GM23338 (cell line): ENCODE results near the gene SORCS2. TPM values are rescaled to one million over a fixed set of nuclear protein-coding genes. Genes with fewer than 3 reads are reported as not detected.

ENCODE experiments used
- ATAC-seq: fragments of 200-7000 bp; cut with Tn5 transposase; 3 replicates; pipeline ENCODE4 v1.9.1; 2020
- DNase-seq: peaks from one replicate; pipeline ENCODE4 v3.0.0-alpha.2; 2015; ENCODE audit warnings: low spot score
- H2AFZ ChIP-seq: fragments of 200-600 bp; sonication (generic); 2 replicates; pipeline ENCODE4 v1.8.0; 2016; ENCODE audit warnings: antibody characterized with exemption, mild to moderate bottlenecking, moderate library complexity
- H3F3A ChIP-seq: fragments of 200-600 bp; sonication (generic); replicated peaks from 2 replicates; pipeline ENCODE4 v1.8.0; 2017; ENCODE audit warnings: antibody characterized with exemption, mixed run types, low read depth
- H3K27ac ChIP-seq: fragments of 200-600 bp; sonication (generic); 2 replicates; pipeline ENCODE4 v1.6.1; 2016; ENCODE audit warnings: low read depth
- H3K27me3 ChIP-seq: fragments of 200-600 bp; sonication (generic); 2 replicates; pipeline ENCODE4 v1.8.0; 2016; ENCODE audit warnings: mild to moderate bottlenecking, mixed run types, moderate library complexity; ENCODE audit not compliant: insufficient read depth
- H3K36me3 ChIP-seq: fragments of 200-600 bp; sonication (generic); 2 replicates; pipeline ENCODE4 v1.8.0; 2016; ENCODE audit warnings: mild to moderate bottlenecking; ENCODE audit not compliant: insufficient read depth
- H3K4me1 ChIP-seq: fragments of 200-600 bp; sonication (generic); 2 replicates; pipeline ENCODE4 v1.8.0; 2016; ENCODE audit warnings: mild to moderate bottlenecking, moderate library complexity; ENCODE audit not compliant: insufficient read depth
- H3K4me2 ChIP-seq: fragments of 200-600 bp; sonication (generic); 2 replicates; pipeline ENCODE4 v1.7.1; 2017; ENCODE audit warnings: mixed run types
- H3K4me3 ChIP-seq: fragments of 200-600 bp; sonication (generic); 2 replicates; pipeline ENCODE4 v1.6.1; 2016; ENCODE audit warnings: mixed run types
- H3K79me2 ChIP-seq: fragments of 200-600 bp; sonication (generic); replicated peaks from 2 replicates; pipeline ENCODE4 v1.8.0; 2017; ENCODE audit warnings: mild to moderate bottlenecking; ENCODE audit not compliant: insufficient read depth
- H3K9me2 ChIP-seq: fragments of 200-600 bp; sonication (generic); 2 replicates; pipeline ENCODE4 v1.8.0; 2017; ENCODE audit not compliant: insufficient read depth
- H4K20me1 ChIP-seq: fragments of 200-600 bp; sonication (generic); replicated peaks from 2 replicates; pipeline ENCODE4 v1.8.0; 2017; ENCODE audit warnings: mild to moderate bottlenecking; ENCODE audit not compliant: insufficient read depth
- H3K27ac Mint-ChIP-seq: 2 replicates; pipeline ENCODE4 v1.8.0; 2020; ENCODE audit warnings: inconsistent platforms, mild to moderate bottlenecking, moderate library complexity, mixed read lengths
- H3K27me3 Mint-ChIP-seq: 3 replicates; pipeline ENCODE4 v1.8.0; 2022; ENCODE audit warnings: low read depth, mild to moderate bottlenecking, moderate library complexity, mixed read lengths, inconsistent platforms; ENCODE audit not compliant: insufficient read depth, poor library complexity
- H3K36me3 Mint-ChIP-seq: 3 replicates; pipeline ENCODE4 v1.8.0; 2021; ENCODE audit warnings: low read depth, mild to moderate bottlenecking, inconsistent platforms, moderate library complexity, mixed read lengths
- H3K4me1 Mint-ChIP-seq: 3 replicates; pipeline ENCODE4 v1.8.0; 2020; ENCODE audit warnings: mild to moderate bottlenecking, inconsistent platforms, mixed read lengths
- H3K4me3 Mint-ChIP-seq: 3 replicates; pipeline ENCODE4 v1.8.0; 2021; ENCODE audit warnings: moderate library complexity, mild to moderate bottlenecking, inconsistent platforms, mixed read lengths
- H3K9me3 Mint-ChIP-seq: 3 replicates; pipeline ENCODE4 v1.8.0; 2020; ENCODE audit warnings: moderate library complexity, mild to moderate bottlenecking, inconsistent platforms, mixed read lengths
- CREB1 ChIP-seq: fragments of 250-450 bp; sonication (Bioruptor Pico); IDR thresholded peaks from 2 replicates; pipeline ENCODE4 v1.5.0; 2020; ENCODE audit warnings: low read depth, mild to moderate bottlenecking, moderate library complexity
- CTCF ChIP-seq, 2 experiments: fragments of 200-600 bp in 1 of 2; sonication (generic) in 1 of 2; conservative IDR thresholded peaks; 2 replicates each; pipeline versions ENCODE4 v1.5.1 to v1.6.1; 2016 to 2017; ENCODE audit warnings: antibody characterized with exemption in 2 of 2, low read depth in 2 of 2, mild to moderate bottlenecking in 2 of 2, moderate library complexity in 1 of 2
- ETS1 ChIP-seq: IDR thresholded peaks from 2 replicates; pipeline ENCODE4 v1.6.1; 2016; ENCODE audit warnings: antibody characterized with exemption
- EZH2phosphoT487 ChIP-seq: fragments of 200-600 bp; sonication (generic); IDR thresholded peaks from one replicate; pipeline ENCODE4 v1.8.1; 2018; ENCODE audit warnings: antibody characterized with exemption; ENCODE audit not compliant: unreplicated experiment
- JUNB ChIP-seq: IDR thresholded peaks from one replicate; pipeline ENCODE4 v1.6.1; 2016; ENCODE audit warnings: antibody characterized with exemption; ENCODE audit not compliant: unreplicated experiment
- NANOG ChIP-seq: IDR thresholded peaks from 2 replicates; pipeline ENCODE4 v1.6.1; 2016; ENCODE audit warnings: antibody characterized with exemption, borderline replicate concordance
- POLR2AphosphoS5 ChIP-seq: IDR thresholded peaks from 2 replicates; pipeline ENCODE4 v1.6.1; 2016; ENCODE audit warnings: antibody characterized with exemption, low read depth
- ZNF114 ChIP-seq: fragments of 250-450 bp; sonication (Bioruptor Pico); IDR thresholded peaks from 2 replicates; pipeline ENCODE4 v1.5.0; 2020; ENCODE audit warnings: mild to moderate bottlenecking, moderate library complexity
- ZNF331 ChIP-seq: fragments of 250-450 bp; sonication (Bioruptor Pico); IDR thresholded peaks from 2 replicates; pipeline ENCODE4 v1.5.0; 2020; ENCODE audit warnings: low read depth, mild to moderate bottlenecking, moderate library complexity
- polyA plus RNA-seq: library from polyadenylated mRNA; unstranded; fragments of >200 nt; fragmentation: Nextera tagmentation; extraction: Ambion mirVana; gene quantifications from 2 replicates; pipeline ENCODE4 v1.2.1, GENCODE V29; 2016
- total RNA-seq: library from RNA; depleted of rRNA; stranded (reverse); fragments of >200 nt; shearing (Covaris generic); gene quantifications from 2 replicates; pipeline ENCODE4 v1.2.3, GENCODE V29; 2014
- TF ChIP-seq, protein P1 (sequence below): IDR thresholded peaks from one replicate; pipeline ENCODE4 v1.6.1; 2018; ENCODE audit warnings: antibody characterized with exemption; ENCODE audit not compliant: unreplicated experiment

Gene SORCS2
- total and polyA plus RNA-seq, 2 experiments from 2014 or later, result 0.47 to 2.4 TPM

DNA sequence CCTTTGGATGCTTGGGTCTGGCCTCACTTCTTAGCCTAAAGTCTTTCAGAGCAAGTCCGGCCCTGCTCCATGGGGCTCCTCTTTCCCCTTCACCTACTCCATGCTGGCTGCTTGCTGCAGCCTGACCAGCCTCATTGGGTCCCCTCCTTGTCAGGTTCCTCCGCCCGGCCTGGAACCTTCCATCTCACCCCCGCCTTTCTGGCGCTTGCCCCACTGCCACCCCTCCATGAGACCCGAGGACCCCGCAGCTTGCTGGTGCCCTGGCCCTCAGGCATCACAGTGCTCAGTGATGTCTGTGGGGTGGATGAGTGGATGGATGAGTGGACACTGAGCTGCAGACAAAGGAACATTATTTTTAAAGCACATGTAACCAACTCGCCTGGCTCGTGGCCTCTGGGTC, 24.7 kb downstream of the SORCS2 start (continued):
- TF ChIP-seq ETS1 (no peak), ZNF114 (no peak), CTCF (conservative IDR thresholded peaks at IDR 0.05; ENCODE audit: low read depth in 2 of 2) (no peak), NANOG (no peak), JUNB (no peak), EZH2phosphoT487 (no peak), ZNF331 (CRISPR knock-in tag) (no peak), POLR2AphosphoS5 (no peak), CREB1 (CRISPR knock-in tag) (no peak)
- TF ChIP-seq, protein P1, sequence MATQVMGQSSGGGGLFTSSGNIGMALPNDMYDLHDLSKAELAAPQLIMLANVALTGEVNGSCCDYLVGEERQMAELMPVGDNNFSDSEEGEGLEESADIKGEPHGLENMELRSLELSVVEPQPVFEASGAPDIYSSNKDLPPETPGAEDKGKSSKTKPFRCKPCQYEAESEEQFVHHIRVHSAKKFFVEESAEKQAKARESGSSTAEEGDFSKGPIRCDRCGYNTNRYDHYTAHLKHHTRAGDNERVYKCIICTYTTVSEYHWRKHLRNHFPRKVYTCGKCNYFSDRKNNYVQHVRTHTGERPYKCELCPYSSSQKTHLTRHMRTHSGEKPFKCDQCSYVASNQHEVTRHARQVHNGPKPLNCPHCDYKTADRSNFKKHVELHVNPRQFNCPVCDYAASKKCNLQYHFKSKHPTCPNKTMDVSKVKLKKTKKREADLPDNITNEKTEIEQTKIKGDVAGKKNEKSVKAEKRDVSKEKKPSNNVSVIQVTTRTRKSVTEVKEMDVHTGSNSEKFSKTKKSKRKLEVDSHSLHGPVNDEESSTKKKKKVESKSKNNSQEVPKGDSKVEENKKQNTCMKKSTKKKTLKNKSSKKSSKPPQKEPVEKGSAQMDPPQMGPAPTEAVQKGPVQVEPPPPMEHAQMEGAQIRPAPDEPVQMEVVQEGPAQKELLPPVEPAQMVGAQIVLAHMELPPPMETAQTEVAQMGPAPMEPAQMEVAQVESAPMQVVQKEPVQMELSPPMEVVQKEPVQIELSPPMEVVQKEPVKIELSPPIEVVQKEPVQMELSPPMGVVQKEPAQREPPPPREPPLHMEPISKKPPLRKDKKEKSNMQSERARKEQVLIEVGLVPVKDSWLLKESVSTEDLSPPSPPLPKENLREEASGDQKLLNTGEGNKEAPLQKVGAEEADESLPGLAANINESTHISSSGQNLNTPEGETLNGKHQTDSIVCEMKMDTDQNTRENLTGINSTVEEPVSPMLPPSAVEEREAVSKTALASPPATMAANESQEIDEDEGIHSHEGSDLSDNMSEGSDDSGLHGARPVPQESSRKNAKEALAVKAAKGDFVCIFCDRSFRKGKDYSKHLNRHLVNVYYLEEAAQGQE, result no peak

DNA sequence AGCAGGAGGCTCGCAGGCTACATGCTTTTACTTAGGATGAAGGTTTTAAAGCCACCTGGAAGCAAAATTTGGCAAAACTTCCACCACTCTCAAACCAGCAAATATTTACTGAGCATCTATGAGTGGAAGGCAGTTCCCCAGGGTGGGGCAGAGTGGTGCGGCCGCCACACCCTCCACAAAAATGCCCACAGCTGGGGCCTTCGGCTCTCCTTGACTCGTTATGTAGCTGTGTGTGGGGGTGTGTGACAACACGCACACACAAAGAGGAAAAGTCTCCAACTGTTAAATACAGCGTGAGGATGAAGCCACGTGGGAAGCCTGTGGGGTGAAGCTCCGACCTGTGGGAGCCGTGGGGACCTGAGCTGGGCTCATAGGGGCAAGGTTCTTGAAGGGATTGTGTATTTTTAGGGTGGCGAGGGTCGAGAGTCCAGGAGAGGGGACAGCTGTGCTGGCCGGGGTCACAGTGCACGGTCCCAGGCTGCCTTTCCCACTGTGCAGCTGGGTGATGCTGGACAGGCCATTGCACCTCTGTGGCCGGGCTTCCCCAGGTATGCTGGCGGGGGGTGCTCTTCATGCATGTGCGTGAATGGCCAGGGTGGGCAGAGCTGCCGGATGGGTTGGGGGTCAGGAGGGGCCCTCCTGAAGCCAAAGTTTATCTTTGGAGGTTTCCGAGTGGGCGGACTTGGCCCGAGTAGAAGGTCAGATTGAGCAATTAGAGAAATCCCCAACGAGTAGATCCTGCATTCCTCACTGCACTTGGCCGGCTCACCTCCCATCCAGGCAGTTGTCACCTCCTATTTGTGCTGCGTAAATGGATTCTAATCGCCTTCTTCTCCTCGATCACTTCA, 25.4 kb downstream of the SORCS2 start:
- H3K27ac ChIP-seq, result no peak overlapping the region
- no peaks in the 10 kb centered on the region for H3K27me3 ChIP-seq
- no peaks in the 10 kb centered on the region for H3F3A ChIP-seq
- no peaks in the 10 kb centered on the region for H3K79me2 ChIP-seq
- no peak overlapping the region for H3K4me2 ChIP-seq
- no peak overlapping the region for H2AFZ ChIP-seq
- no peaks in the 10 kb centered on the region for H3K9me2 ChIP-seq
- DNase-seq, result no peak
- H3K27ac Mint-ChIP-seq, result no peak overlapping the region
- no peak overlapping the region for H3K4me3 ChIP-seq
- H3K4me3 Mint-ChIP-seq, result no peak overlapping the region
- H3K27me3 Mint-ChIP-seq, result peaks cover 10% of the 10 kb centered on the region
- H3K4me1 Mint-ChIP-seq, result no peaks in the 10 kb centered on the region
- H3K9me3 Mint-ChIP-seq, result peaks cover 16% of the 10 kb centered on the region
- no peaks in the 10 kb centered on the region for H3K36me3 ChIP-seq
- no peak for ATAC-seq
- H3K4me1 ChIP-seq, result no peaks in the 10 kb centered on the region
- peaks cover 4% of the 10 kb centered on the region for H3K36me3 Mint-ChIP-seq
- H4K20me1 ChIP-seq, result no peaks in the 10 kb centered on the region
- TF ChIP-seq ZNF331 (CRISPR knock-in tag) (no peak), POLR2AphosphoS5 (no peak), NANOG (no peak), JUNB (no peak), ETS1 (no peak), EZH2phosphoT487 (no peak), ZNF114 (no peak)
